ENCODE measurements around the gene FYCO1. TPM values are rescaled to one million over a fixed set of nuclear protein-coding genes. Genes with fewer than 3 reads are reported as not detected.

Gene FYCO1
- total RNA-seq, 2 experiments from 2014 or later: 12.1 to 14.5 TPM

DNA sequence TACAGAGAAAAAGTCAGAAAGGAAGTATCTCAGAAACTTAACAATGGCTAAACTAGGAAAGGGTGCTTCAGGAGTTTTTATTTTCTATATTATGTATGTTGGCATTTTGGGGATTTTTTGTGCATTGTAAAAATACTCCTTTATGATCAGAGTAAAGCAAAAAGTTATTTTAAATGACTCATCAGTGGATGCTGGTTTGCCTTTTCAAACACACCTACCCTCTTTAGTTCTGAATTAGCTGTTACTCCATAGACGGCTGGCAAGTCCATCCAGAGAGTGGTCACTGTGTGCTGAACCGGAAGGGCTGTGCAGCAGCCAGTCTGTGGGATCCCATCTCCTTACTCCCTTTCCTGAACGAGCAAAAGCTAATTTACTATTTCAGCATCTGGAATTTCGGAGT, 108.3 kb downstream of the FYCO1 start:
- CTCF ChIA-PET: interaction anchor here (1.1 to 1.6 kb wide), 2 partner anchors 12 to 22 kb away, joined by 3 to 7 read pairs; no protein-coding TSS in a partner anchor
- POLR2A ChIA-PET: no interaction called here

DNA sequence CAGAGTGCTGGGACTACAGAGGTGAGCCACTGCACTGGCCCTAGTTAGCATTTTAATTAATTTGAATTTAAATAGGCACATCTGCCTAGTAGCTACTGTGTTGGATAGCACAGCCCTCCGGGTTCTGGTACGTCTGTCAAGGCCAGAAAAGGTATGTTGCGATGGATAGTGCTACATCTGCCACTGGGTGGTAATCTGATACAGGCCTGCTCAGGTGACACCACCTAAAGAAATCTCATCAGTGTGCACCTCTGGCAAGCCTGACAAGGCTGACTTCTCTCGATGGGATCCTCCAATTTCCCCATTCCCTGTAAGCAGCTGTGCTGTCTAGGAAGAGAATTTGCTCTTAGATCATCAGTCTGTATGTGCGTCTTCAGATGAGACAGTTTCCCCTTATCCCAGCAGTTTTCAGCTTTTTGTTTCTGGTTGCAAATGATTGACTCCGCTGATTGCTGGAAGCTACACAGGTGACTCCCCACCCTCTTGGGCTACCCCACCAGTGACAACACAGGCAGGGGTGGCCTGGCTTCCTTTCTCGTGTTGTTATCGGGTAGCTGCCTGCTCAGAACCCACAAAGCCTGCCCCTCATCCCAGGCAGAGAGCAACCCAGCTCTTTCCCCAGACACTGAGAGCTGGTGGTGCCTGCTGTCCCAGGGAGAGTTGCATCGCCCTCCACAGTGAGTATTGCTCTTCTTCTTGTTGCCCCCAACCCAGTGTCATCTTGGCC, 109.5 kb downstream of the FYCO1 start, which contains the start of gene CCR9:
TSS of gene CCR9 (plus strand) at position 565 of the 727 bp plus-strand sequence. CDS start 8,391 bp downstream, outside the sequence.
- ChIA-PET POLR2A (no interaction called here), CTCF (interaction anchor here (1.0 to 1.6 kb wide), 2 partner anchors 10 to 21 kb away, joined by 3 to 7 read pairs; no protein-coding TSS in a partner anchor)

DNA sequence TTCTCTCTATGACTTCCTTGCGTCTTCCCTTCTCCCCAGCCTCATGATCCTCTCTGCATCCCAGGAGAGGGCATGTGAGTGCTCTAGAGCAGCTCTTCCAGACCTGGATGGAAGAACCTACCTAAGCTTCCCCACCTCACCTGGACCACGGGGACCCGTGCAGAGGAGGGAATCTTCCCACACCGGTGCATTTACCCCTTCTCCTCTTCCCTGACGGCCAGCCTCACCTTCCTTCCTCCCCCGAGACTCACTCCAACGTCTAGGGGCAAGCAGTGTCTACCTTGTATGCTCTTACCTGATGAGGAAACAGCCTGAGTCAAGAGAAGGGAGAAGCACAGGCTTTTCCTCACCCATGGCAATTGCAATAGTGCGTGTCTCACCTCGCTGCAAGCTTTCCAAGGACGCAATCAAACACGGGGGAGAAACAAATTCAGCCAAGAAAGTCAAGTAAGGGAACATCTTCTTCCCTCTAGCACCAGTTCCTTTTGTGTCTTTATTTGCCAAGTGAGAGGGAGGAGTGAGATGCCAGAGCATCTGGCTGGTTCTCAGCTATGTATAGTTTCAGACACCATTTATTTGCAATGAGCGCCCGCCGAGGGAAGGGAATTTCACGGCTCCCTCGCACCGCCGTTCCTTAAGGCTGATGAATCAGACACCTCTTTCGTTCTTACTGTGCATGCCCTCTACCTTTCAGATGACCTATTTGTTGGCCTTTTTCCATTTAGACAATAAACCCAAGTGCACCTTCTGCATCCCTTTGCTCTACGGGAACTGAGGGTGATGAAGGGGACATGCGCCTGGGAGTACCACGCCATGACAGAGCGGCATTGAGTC, 111.0 kb downstream of the FYCO1 start:
- POLR2A ChIA-PET: interaction anchor here (1.2 kb wide), 1 partner anchor 13 kb away, joined by 3 read pairs; no protein-coding TSS in a partner anchor
- CTCF ChIA-PET: interaction anchor here (1.0 to 1.5 kb wide), 3 partner anchors 9 to 42 kb away, joined by 3 to 4 read pairs (median 4); partner anchors contain the start of gene LZTFL1

DNA sequence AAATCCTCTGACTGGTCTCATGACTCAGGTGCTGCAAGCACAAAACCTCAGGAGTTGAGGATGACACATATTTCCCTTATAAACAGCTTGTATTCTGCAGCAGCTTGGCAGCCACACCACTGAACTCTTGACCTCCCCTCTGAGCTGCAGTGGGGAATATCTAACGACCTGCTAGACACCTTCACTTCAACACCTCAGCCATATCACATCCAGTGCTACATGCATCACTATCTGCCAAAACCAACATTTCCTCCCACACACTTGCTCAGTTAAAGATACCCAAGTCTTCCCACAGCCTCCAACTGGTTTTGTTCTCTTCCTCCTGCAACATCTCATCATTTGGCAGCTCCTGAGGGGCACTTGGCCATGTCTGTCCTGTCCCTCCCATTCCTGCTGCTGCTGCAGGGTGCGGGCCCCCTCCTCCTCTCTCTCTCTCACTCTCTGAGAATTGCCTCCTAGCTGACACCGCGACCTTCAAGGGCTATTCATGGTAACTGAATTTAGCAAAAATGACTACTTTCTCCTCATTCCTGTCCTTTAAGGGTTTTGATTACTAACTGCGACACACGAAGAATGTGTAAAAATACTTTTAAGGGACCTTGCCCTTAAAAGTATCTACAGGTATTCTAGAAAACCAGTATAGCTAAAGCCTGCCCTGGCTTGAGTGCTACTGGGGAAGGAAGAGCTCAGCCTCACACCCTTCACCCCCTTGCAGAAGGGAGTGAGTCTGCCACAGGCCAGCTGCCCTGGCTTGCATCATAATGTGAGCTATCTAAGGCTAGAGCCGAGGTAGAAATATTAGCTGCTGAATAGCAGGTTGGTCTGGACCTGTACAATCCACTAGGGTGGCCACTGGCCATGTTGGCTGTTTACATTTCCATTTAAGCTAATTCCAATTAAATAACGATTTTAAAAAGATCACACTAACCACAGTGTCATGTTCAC, 114.3 kb downstream of the FYCO1 start:
- POLR2A ChIA-PET: interaction anchor here (0.9 to 1.8 kb wide), 3 partner anchors 16 to 62 kb away, joined by 4 to 7 read pairs (median 6); partner anchors contain the start of gene CXCR6
- CTCF ChIA-PET: interaction anchor here (1.0 to 1.4 kb wide), 6 partner anchors 12 to 198 kb away, joined by 3 to 5 read pairs (median 4); no protein-coding TSS in a partner anchor

DNA sequence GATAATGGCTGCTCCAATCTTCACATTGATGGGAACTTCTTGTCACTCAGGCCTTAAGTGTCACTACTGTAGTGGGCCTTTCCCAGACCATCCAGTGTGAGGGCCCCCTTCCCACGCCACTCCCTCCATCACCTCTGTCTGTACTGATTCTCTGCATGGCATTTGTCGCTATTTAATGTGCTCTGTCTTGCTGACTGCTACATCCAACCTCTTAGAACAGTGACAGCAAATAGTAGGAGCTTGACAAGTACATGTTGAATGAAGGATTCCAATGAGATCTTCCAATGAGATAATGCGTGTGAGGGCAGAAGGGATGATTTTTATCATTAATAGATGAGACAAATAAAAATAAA, 114.9 kb downstream of the FYCO1 start:
- CTCF ChIA-PET: interaction anchor here (1.0 to 1.3 kb wide), 4 partner anchors 14 to 120 kb away, joined by 3 to 5 read pairs (median 4); no protein-coding TSS in a partner anchor
- POLR2A ChIA-PET: interaction anchor here (0.9 to 1.8 kb wide), 2 partner anchors 16 to 62 kb away, joined by 4 to 7 read pairs; partner anchors contain the start of gene CXCR6

DNA sequence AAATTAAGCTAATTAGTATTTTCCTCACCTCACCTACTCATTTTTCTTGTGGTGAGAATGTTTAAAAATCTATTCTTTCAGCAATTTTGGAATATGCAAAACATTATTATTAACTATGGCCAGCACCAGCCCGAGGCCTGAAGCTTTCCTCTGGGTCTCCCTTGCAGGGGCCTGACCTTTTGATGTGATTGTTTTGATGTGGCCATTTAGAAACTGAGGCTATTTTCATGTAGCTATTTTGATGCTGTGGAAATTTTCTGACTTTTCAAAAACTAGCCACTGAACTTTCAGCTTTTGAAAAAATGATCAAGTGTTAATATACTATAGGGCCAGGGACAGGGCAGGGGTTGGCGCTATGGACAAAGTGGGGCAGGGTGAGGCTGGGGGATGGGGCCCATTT, 117.5 kb downstream of the FYCO1 start:
- POLR2A ChIA-PET: interaction anchor here (0.7 kb wide), 1 partner anchor 27 kb away, joined by 6 read pairs; no protein-coding TSS in a partner anchor
- CTCF ChIA-PET: interaction anchor here (0.9 kb wide), 1 partner anchor 51 kb away, joined by 3 read pairs; no protein-coding TSS in a partner anchor

DNA sequence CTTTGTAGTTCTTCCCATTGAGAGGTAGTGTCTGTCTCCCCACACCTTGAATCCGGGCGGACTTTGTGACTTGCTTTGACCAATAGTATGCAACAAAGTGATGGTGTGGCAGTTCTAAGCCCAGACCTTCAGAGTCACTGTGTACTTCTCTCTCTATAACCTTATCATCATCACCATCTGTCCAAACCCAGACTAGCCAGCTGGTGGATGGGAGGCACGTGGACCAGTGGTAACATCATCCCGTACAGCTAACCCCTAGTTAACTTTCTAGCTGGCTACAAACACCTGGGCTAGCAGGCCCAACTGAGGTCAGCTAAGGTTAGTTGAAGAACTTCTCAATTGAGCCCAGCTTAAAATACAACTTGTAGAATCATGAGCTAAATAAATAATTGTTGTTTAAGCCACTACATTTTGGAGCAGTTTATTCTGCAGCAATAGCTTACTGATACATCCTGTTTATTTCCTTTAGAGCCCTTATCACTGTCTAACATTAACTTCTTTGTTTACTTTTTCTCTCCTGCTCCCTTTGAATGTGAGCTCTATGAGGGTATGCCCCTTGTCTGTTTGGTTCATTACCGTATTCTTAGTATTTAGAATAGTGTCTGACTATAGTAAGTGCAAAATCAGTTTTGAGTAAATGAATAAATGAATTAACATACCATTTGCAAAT, 120.8 kb downstream of the FYCO1 start:
- POLR2A ChIA-PET: no interaction called here
- CTCF ChIA-PET: interaction anchor here (1.1 to 1.5 kb wide), 2 partner anchors 13 to 46 kb away, joined by 3 read pairs; no protein-coding TSS in a partner anchor

DNA sequence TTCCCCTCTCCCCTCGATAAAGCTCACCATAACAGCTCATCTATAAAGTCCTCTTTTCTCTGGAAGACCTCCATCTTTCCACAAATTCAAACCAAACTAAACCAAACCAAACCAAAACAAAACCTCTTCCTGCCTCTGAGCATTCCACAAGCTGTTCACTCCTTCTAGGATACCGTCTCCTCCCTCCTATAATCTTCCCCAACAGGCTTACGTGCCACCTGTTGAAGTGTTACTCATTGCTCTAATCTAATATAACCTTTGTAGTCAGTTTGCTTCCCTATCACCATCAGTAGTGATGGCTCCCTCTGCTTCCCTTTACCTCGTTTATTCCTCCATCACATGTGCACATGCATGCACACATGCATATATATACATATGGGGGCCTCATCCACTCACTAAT, 122.0 kb downstream of the FYCO1 start:
- ChIA-PET CTCF (no interaction called here), POLR2A (no interaction called here)

DNA sequence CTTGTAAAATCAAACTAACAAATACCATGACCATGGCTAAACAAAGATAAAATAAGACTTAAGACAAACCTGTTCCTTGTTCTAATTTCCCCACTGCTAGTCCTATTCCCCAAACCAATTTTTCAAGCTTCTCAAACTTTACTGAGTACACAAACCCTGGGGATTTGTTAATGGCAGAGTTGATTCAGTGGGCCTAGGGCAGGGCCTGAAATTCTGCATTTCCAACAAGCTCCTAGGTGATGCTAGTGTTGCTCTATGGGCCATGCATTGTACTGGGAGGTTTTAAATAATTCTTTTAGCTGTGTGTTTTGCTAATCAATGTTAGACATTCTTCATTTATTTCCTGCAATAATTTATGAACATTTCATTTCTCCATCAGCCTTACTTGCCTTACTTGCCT, 122.6 kb downstream of the FYCO1 start:
- CTCF ChIA-PET: interaction anchor here (1.0 kb wide), 1 partner anchor 12 kb away, joined by 3 read pairs; no protein-coding TSS in a partner anchor
- POLR2A ChIA-PET: no interaction called here

DNA sequence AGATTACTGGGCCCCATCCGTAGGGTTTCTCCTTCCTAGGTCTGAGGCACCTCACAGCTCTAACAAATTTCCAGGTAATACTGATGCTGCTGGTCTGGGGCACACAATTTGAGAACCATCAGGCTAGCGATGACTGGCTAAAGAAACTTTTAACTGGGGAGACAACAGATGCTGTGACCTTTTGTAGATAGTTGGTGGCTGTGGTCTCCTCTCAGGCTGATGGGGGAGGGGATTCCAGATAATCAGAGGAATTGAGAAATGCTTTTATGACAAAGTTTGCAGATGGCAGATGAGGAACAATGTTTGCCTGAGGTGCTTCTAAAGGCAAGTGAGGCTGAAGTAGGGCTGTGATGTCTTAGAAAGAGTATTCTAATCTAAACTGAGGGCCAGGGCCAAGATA, 123.1 kb downstream of the FYCO1 start:
- ChIA-PET CTCF (interaction anchor here (1.0 kb wide), 1 partner anchor 11 kb away, joined by 3 read pairs; no protein-coding TSS in a partner anchor), POLR2A (no interaction called here)

DNA sequence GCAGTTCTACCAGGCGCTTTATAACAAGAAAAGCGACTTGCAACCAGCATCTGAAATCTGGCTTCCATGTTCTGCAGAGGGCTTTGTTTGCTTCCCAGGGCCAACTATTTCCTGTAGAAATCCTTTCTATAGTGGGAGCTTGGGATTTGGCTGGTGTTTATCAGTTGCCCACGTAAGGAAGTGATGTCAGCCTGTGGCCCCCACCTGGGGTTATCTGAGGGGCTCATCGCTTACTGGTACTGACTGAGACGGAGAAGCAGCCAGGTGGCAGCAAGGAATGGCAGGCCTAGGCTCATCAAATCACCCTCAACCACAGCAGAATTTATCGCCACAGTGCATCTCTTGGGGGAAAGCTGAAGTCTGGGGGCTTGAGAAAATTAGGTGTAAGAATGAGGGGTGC, 123.8 kb downstream of the FYCO1 start:
- POLR2A ChIA-PET: no interaction called here
- CTCF ChIA-PET: interaction anchor here (1.0 kb wide), 1 partner anchor 10 kb away, joined by 3 read pairs; no protein-coding TSS in a partner anchor

DNA sequence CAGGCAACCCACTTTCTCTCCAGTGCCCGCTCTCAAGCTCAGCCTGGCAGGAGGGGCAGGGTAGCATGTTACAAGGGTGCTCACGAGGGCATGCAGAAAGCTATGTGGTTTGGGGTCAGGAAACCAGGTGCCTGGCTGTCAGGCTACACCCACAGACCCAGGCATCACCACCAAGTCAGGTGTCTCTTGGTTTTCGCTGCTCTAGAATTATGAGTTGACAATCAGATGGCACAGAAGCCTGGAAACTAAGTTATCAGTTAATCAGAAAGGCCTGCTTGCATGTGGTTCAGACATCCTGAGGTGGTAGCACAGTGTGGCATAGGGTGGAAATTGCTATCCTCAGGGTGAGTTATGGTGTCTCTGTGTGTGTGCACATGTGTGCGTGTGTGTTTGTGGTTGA, 125.5 kb downstream of the FYCO1 start:
- POLR2A ChIA-PET: no interaction called here
- CTCF ChIA-PET: no interaction called here

DNA sequence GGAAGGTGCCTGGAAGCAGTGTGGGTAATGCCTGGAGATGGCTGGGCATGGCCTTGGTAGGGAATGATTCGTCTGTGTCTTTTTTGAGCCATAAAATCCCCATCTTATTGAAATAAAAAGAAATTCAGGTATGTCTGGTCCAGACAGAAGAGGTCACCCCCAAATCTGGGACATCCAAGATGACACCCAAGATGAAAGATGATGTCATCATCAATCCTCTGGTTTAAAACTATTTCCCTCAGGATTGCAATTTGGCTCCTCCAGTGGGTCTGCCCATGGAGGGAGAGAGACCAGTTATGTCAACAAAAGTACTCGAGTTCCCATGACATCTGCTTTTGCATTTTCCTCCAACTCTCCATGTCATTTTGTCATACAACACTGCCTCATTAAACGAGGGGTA, 126.0 kb downstream of the FYCO1 start:
- ChIA-PET POLR2A (no interaction called here), CTCF (no interaction called here)

DNA sequence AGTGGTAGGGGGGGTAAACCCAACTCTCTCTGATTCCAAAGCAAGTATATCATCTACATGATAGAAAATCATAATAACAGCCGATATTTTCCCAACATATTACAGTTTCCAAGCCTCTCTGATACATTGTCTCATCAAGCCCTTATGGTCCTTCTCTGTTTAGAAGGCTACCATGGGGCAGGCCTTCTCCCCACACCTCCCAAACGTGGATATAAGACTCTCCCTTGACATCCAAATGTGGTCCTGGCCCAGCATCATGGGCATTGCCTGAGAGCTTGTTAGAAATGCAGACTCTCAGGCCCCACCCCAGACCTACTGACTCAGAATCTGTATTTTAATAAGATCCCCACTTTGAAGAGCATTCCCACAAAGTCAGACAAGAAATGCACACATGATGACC, 127.0 kb downstream of the FYCO1 start:
- ChIA-PET POLR2A (no interaction called here), CTCF (no interaction called here)

DNA sequence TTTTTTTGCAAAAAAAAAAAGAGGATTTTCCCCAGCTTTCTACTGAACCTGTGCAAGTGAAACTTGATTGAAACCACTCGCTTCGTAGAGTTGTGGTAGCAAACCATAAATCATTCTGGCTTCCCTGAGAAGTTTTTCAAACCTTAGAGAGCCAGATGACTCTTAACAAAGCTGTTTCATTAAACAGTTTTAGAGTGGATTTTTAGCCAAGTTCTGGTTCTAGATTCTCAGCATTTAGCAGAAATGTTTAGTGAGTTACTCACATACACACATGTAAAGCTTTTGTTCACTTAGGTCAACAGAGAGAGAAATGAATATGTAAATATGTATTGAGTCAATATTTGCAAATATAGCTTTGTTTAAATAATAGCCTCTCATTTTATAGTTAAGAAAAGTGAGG, 127.4 kb downstream of the FYCO1 start:
- POLR2A ChIA-PET: no interaction called here

More for the DNA sequence above, 127.4 kb downstream of the FYCO1 start:
- CTCF ChIA-PET: no interaction called here
